ENCODE results near the gene LRRC26. TPM values are rescaled to one million over a fixed set of nuclear protein-coding genes. Genes with fewer than 3 reads are reported as not detected.

Gene LRRC26
- not detected in 2 replicates for total RNA-seq

GRCh38 chr9:137169896-137170358 lies at the start of gene LRRC26:
LRRC26 (minus strand) TSS chr9:137170051; CDS start chr9:137169943, 108 bp downstream.

GRCh38 chr9:137205126-137206069 lies 35.5 kb upstream of the LRRC26 start, which contains the start of the genes NDOR1 and TMEM203:
NDOR1 (plus strand) TSS chr9:137205700; CDS start chr9:137205778, 78 bp downstream.
TMEM203 (minus strand) TSS chr9:137205648; CDS start chr9:137205414, 234 bp downstream.

GRCh38 chr9:137200311-137201204 lies 30.7 kb upstream of the LRRC26 start, which contains the start of gene TPRN:
TPRN (minus strand) TSS chr9:137200741; CDS start chr9:137200711, 30 bp downstream.

GRCh38 chr9:137188490-137189296 lies 18.8 kb upstream of the LRRC26 start, which contains the start of the genes ANAPC2 and SSNA1:
ANAPC2 (minus strand) TSS chr9:137188560; CDS start chr9:137188532, 28 bp downstream.
SSNA1 (plus strand) TSS chr9:137188676; CDS start chr9:137188727, 51 bp downstream.

GRCh38 chr9:137138722-137139467 lies 31.0 kb downstream of the LRRC26 start, which contains the start of gene GRIN1:
GRIN1 (plus strand) TSS chr9:137139154; CDS start chr9:137139487, 333 bp downstream.

Other genes starting within 250 kb of the LRRC26 start
- gene FBXW5, start 225.3 kb downstream of the LRRC26 start, total RNA-seq, result 137 and 146 TPM in 2 replicates
- not detected in 2 replicates for gene C8G, start 224.8 kb downstream of the LRRC26 start, total RNA-seq
- gene LCN12, start 217.8 kb downstream of the LRRC26 start, total RNA-seq, result not detected in 2 replicates
- 211 and 233 TPM in 2 replicates for gene PTGDS, start 192.5 kb downstream of the LRRC26 start, total RNA-seq
- gene LCNL1, start 187.1 kb downstream of the LRRC26 start, total RNA-seq, result 0.73 TPM in 1 of 2 replicates, not detected in the other
- gene PAXX, start 177.6 kb downstream of the LRRC26 start, total RNA-seq, result 22.2 and 22.3 TPM in 2 replicates
- gene CLIC3, start 173.5 kb downstream of the LRRC26 start, total RNA-seq, result 0.83 and 3.2 TPM in 2 replicates
- 27.1 and 27.6 TPM in 2 replicates for gene ABCA2, start 141.8 kb downstream of the LRRC26 start, total RNA-seq
- gene FUT7, start 138.0 kb downstream of the LRRC26 start, total RNA-seq, result not detected in 2 replicates
- gene NPDC1, start 123.9 kb downstream of the LRRC26 start, total RNA-seq, result 58.8 and 86.1 TPM in 2 replicates
- not detected in 2 replicates for gene ENTPD2, start 116.0 kb downstream of the LRRC26 start, total RNA-seq
- gene SAPCD2, start 99.5 kb downstream of the LRRC26 start, total RNA-seq, result 0.34 and 0.75 TPM in 2 replicates
- gene UAP1L1, start 92.5 kb downstream of the LRRC26 start, total RNA-seq, result 6.0 and 9.9 TPM in 2 replicates
- gene MAN1B1, start 83.1 kb downstream of the LRRC26 start, total RNA-seq, result 59.6 and 67.2 TPM in 2 replicates
- 97.4 and 113 TPM in 2 replicates for gene DPP7, start 55.3 kb downstream of the LRRC26 start, total RNA-seq
- gene GRIN1, start 30.9 kb downstream of the LRRC26 start, total RNA-seq, result 0.29 TPM in 1 of 2 replicates, not detected in the other
- not detected in 2 replicates for gene TMEM210, start 2.0 kb upstream of the LRRC26 start, total RNA-seq
- 10.9 and 19.1 TPM in 2 replicates for gene ANAPC2, start 18.5 kb upstream of the LRRC26 start, total RNA-seq
- gene SSNA1, start 18.6 kb upstream of the LRRC26 start, total RNA-seq, result 50.5 and 62.2 TPM in 2 replicates
- 9.4 and 14.9 TPM in 2 replicates for gene TPRN, start 30.7 kb upstream of the LRRC26 start, total RNA-seq
- 33.2 and 33.7 TPM in 2 replicates for gene TMEM203, start 35.6 kb upstream of the LRRC26 start, total RNA-seq
- gene NDOR1, start 35.6 kb upstream of the LRRC26 start, total RNA-seq, result 8.0 and 9.5 TPM in 2 replicates
- not detected in 2 replicates for gene RNF208, start 52.2 kb upstream of the LRRC26 start, total RNA-seq
- gene CYSRT1, start 55.1 kb upstream of the LRRC26 start, total RNA-seq, result 1.4 TPM in 1 of 2 replicates, not detected in the other
- not detected in 2 replicates for gene RNF224, start 57.5 kb upstream of the LRRC26 start, total RNA-seq
- not detected in 2 replicates for gene SLC34A3, start 60.9 kb upstream of the LRRC26 start, total RNA-seq
- 118 and 122 TPM in 2 replicates for gene TUBB4B, start 71.2 kb upstream of the LRRC26 start, total RNA-seq
- gene STPG3, start 81.2 kb upstream of the LRRC26 start, total RNA-seq, result not detected in 2 replicates
- 33.9 and 37.6 TPM in 2 replicates for gene NELFB, start 85.3 kb upstream of the LRRC26 start, total RNA-seq
- 4.0 and 5.3 TPM in 2 replicates for gene TOR4A, start 107.7 kb upstream of the LRRC26 start, total RNA-seq
- gene NRARP, start 132.2 kb upstream of the LRRC26 start, total RNA-seq, result 0.29 and 1.7 TPM in 2 replicates

Measured in cardiac ventricle fibroblast (primary cell).